ENCODE data around the gene FHIT.

The FHIT gene

DNA sequence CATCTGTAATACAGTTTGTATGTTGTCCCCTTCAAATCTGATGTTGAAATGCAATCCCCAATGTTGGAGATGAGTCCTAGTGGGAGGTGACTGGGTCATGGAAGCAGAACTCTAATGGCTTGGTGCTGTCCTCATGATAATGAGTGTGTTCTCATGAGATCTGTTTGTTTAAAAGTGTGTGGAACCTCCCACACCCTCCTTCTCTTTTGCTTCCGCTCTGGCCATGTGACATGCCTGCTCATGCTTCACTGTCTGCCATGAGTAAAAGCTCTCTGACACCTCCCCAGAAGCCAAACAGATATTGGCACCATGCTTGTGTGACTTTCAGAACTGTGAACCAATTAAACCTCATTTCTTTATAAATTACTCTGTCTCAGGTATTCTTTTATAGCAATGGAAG is 1407.4 kb downstream of the FHIT start:
- no peak for DNase-seq (ENCODE audit: low read depth in 2 of 2)

DNA sequence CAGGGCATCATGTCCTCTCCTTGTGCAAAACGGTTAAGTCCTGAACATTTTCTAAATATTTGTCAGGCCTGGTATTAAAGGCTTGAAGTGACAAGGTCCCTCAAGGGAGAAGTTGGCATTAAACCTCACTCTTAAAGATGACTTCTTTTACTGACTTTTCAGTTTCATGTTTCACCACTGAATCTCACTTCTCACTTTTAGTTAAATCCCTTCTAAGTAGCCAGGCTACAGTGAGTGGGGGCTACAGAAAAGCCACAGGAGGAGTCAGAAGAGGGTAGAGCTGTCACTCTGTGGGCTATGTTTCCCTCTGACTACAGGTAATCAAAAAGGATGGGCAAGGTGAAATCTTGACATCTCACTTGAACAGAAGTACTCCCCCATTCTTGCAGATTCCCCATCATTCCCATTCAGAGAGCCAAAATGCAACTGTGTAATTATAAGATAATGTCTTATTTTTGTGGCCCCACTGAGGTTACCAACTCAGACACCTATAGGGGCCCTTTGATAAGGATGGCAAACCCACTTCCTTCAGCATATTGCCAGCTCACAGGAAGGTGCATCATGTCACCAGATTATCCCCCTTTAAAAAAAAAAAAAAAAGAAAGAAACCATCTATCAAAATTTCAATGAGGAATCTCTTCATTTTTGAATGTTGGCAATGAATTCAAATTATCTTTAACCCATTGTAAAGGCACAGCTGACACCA is 1411.3 kb downstream of the FHIT start:
- no peak for DNase-seq (ENCODE audit: low read depth in 2 of 2)

DNA sequence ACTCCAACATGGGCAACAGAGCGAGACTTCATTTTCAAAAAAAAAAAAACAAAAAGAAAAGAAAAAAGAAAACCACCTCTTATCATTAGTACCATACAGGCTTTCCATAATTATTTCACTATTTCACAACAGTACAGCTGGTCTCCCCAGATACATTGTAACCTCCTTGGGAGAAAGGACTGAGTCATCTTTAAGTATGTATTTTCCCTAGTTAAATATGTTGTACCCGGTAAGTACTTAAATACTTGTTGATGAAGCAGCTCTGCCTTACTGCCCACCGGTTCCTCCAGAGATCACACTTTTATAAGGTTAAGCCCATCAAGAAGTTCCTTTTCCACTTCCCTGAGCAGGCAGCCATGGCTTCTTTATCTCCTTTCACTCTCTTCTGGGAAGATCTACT is 1412.0 kb downstream of the FHIT start:
- DNase-seq (ENCODE audit: low read depth in 2 of 2) = no peak

DNA sequence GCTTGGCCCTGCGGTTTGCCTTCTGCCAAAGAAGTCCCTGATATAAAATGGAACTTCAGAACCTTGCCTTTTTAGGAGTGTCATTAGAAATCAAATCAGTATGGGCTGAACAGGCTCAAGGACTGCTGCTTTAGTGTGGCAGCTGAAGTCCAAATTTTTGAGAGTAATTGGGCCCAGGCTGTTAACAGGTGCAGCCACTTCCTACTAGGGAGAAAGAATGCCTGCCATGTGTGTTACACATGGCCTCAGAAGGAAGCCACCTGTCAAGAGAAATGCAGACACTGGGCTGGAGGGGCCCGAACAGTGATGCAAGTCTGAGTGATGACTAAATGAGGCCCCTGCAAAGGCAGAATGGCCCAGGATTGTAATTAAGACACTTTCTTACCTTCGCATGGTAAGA is 1414.7 kb downstream of the FHIT start:
- no peak for DNase-seq (ENCODE audit: low read depth in 2 of 2)

DNA sequence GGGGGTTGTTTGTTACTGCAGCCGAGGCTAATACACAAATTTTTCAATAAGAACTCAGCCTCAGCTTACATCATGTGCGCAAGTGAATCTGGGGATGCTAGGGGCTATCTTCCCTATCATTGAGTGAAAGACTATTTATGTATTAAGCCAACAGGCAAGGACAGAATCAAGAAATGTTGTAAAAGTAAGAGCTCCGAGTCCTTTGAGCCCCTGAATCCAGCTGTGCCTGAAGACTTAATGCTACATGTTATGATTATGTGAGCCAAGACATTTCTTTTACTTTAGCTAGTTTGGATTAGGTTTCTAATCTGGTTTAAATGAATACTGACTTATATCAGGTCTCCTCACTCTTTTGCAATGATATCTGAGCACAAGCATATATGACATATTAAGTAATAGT is 1418.5 kb downstream of the FHIT start:
- DNase-seq (ENCODE audit: low read depth in 2 of 2) = no peak

DNA sequence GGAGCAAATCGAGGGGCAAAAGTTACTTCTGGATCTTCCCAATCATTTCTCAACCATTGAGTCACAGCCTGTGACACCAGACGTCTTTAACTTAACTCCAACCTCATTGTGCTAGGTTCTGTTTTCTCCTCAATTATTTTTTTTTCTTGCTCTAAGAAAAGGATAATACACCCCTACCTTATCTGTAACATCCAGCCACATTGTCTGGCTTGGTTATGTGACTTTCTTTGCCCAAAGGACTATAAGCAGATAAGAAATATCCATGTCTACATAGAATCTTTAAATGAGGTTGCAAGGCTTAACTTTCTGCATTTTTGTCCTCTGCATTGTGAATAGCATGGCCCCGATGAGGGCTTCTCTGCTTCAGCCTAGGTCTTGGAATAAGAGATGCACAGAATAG is 1419.0 kb downstream of the FHIT start:
- no peak for DNase-seq (ENCODE audit: low read depth in 2 of 2)

DNA sequence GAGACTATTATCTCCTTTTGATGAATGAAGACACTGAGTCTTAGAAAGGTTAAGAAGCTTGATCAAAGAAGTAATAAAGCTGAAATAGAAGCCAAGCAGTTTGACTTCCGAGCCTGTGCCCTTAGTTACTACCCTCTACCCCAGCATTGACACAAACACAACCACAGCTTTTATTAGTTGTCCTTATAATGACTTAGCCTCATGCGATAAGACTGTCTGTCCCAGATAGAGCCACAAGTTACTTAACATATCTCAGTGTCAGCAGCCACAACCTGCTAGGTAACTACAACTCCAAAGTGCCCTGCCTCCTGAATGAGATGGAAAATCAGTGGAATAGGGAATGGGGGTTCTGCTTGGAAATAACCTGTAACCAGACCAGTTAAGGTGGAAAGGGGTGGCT is 1419.9 kb downstream of the FHIT start:
- no peak for DNase-seq (ENCODE audit: low read depth in 2 of 2)

DNA sequence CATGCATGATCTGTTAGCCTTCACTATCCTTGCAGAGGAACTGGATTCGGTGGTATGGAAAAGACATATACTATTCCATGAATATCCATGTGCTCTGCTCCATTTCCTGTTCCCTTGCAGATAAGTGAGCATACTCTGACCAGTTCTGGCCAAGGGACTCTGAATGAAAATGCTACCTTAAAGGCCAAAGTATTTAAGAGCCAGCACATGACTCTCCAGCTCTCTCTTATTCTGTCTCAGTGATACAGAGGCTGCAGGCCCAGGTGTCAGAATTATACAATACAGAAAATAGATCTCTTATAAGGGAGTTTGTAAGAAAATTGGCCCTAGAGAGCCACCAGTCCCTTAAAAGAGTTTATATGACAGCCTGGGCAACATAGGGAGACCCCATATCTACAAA is 1421.7 kb downstream of the FHIT start:
- DNase-seq (ENCODE audit: low read depth in 2 of 2) = no peak

DNA sequence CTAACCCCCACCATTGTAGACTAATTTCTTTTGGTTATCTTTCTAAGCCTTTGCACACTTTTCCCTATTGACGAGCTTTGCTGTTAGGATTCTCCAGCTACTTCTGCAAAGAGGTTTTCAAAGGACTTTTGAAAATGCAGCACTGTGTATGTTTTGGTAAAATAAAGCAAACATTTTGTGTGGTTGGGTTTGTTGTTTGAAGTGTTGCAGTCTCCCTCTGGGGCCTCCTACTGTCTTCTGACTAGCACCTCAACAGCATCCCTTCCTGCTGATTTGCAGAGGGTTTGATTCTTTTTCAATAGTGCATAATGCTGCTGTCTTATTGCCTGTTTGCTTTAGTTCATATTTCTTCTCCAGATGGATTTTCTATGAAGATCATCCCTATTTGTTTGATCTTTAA is 1426.4 kb downstream of the FHIT start:
- DNase-seq (ENCODE audit: low read depth in 2 of 2) = no peak

DNA sequence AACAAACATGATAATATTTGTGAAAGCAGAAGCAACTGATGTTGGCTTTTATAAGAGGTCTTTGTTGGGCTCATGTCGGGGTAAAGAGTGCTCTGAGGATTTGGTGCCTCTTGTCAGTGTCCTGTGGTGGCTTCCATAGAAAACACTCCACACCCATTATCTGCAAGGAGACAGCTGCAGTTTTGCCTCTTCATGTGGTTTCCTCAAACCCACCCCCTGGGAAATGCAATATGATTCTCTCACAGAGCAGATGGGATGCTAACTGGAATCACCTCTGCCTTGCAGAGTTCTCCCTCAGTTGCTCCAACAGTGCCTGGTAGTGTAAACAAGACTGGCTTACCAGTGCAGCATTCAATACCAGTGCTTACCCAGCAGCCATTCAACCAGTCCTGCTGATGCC is 1430.0 kb downstream of the FHIT start:
- DNase-seq (ENCODE audit: low read depth in 2 of 2) = no peak

DNA sequence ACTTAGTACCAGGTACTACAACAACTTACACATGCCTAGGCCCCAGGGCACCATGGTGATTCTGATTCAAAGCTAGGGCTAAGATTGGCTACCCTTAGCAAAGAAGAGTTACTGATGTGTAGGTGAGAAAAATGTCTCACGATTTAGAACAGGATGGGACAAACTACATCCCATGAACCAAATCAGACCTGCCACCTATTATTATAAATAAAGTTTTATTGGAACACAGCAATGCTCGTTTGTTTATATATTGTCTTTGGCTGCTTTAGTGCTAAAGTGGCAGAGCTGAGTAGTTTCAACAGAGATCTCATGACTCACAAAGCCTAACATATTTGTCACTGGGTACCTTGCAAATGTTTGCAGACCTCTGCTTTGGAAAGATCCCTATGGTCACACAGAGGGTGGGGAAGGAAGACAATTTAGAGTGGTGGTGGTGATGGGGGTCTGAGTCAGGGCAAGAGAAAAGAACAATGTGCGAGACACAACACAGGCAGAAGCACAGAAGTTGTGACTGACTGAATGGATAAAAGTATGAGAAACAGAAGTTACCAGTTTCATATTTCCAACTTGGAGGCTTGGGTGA is 1430.8 kb downstream of the FHIT start:
- no peak for DNase-seq (ENCODE audit: low read depth in 2 of 2)

DNA sequence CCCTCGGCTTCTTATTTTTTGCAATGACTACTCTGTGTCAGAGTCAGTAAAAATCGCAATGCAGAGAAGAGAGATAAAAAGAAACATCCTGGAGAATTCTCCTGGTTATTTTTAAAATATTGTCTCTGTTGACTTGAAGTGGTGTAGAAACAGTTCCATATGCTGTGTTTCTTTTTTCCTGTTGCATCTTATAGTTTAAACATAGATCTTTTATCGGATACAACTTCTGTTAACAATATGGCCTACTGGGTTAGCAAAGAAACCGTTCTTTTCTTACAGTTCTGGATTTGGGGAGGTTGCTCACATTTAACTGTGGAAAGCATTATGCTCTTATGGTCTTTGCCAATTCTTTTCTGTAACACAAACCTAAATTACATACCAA is 1432.3 kb downstream of the FHIT start:
- no peak for DNase-seq (ENCODE audit: low read depth in 2 of 2)

DNA sequence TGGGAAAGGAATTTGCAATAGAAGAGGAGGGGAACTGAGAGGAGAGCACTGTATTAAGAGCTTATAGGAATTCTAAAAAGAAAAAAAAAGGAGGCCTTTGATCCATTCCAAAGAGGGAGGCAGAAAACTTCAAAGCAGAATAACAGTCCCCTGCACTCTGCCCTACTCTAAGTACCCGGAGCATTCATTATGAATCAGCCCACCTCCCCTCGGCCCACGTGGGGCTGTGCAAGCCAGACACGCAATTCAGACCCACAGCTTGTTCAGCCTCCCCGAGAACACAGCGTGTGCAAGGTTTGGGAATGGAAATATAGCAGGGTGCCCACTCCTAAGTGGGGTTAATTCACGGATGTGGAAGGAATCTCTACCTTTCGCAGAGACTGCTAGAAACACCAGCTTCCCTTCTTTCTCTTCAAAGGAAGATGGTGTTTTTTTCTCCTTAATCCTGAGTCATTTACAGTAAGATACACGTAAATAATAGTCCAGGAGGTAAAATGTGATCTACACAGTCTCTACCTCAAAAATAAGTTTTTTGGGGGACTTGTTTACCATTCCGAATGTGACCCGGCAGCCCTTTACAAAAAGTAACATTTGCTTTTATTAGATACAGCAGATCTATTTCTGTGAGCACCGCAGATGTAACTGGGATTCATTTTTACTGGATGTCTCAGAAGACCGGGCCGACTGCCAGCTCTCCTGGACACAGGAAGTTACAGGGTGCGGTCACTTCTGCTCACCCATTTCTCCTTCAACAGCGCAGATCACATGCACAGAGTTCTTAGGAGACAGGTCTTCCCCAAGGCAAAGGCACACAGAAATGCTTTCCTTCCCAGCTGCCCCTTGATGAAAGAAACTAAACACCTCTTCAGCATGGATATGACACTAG is 1433.0 kb downstream of the FHIT start:
- DNase-seq (ENCODE audit: low read depth in 2 of 2) = no peak

DNA sequence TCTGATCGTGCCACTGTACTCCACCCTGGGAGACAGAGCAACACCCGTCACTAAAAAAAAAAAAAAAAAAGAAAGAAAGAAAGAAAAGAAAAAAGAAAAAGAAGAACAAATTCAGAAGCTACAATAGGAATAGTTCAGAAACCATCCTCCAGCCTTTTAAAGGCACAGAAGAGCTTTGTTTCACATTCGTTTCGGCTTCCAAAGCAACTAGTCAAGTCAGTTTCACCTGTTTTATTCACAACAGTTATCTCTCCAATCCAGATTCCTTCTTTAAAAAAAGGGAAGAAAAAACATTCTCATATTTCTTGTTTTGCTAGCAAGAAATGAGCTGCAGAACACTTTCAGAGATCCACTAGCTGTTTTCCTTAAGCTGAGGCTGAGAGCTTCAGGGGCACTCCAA is 1433.7 kb downstream of the FHIT start:
- no peak for DNase-seq (ENCODE audit: low read depth in 2 of 2)

DNA sequence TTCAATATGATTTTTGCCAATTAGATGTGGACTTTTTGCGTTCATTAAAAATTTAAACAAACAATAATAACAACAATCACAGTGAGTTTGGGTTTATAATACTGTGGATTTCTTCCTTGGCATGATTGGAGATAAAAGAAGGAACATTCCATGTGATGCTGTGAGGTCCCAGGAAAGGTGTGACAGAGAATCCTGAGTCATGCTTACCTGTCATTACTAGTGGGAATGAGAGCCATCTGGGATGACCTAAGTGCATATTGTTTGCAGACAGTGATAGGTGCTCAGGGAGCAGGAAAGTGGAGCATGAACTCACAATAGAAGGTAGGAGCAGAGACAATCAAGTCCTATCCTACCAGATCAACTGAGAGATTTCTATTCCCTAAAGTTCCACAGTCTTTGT is 1434.9 kb downstream of the FHIT start:
- DNase-seq (ENCODE audit: low read depth in 2 of 2) = no peak

DNA sequence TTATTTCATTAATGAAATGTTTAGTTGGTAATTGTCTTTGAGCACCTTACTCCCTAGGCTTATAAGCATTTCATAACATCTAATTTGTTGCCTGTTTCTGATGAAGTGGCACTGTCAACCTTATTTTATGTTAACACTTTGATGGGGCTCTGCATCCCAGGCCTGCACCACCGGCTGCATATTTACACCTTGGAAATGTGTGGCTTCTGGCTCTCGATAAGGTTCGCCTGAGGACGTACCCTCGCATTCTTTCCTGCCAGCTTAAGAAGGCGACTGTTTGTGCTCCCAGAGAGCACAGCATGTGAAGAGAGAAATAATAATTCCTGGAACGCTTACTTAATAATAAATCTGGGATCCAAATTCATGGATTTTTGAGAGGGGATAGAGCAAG is 1438.1 kb downstream of the FHIT start:
- no peak for DNase-seq (ENCODE audit: low read depth in 2 of 2)

DNA sequence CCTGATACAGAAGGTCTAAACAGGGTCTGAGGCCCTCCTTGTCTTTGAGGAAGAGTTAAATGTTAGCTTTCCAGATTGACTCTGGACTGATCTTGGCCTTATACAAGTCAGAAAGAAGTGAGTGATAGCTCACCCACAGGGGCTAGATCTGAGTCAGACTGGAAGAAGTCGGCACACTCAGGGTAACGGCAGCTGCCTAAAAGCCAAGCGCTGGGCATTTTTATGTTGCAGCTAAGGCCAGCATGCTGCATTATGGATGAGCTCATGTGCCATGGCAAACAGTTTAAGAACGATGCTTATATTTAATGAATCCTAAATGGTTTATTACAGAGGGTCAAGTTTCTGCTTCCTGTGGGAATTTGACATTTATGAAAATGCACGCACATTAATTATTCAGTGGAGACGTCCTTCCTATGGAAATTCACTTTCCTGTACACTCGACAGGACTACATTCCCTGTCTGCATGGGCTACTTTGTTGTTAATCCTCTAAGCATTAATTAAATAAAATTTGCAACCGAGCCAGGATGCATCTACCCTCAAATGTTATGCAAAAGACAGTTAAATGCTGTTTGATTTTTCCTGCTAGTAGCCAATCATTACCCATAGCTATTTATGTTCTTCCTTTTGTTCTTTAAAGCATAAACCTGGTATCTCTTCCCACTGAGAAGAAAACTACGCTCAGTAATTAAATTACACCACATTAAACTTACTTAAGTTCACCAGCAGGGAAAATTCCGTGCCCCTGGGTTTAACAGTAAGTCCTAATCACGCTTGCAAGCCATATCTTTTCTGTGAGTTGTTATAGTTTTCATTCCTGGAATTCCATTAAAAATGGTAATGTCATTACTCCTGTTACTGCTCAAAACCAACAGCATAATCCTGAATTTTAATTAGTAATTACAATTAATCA is 1438.8 kb downstream of the FHIT start:
- no peak for DNase-seq (ENCODE audit: low read depth in 2 of 2)

DNA sequence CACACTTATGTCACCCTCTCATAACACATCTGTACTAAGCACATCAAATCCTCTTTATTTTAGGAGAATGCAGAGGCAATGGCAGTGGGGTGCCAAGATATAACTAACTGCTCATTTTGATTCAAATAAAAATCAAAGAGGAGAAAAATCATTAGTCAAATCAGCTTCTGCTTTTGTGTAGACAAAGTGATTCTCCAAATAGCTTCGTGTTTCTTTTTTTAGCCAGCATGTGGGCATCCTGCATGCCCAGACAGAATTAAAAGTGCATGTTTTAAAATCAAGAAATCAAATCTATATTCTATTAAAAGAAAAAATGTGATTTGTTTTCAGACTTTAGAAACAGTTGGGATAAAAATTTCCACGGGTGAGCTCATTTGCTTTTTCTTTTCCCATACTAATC is 1440.1 kb downstream of the FHIT start:
- DNase-seq (ENCODE audit: low read depth in 2 of 2) = no peak

DNA sequence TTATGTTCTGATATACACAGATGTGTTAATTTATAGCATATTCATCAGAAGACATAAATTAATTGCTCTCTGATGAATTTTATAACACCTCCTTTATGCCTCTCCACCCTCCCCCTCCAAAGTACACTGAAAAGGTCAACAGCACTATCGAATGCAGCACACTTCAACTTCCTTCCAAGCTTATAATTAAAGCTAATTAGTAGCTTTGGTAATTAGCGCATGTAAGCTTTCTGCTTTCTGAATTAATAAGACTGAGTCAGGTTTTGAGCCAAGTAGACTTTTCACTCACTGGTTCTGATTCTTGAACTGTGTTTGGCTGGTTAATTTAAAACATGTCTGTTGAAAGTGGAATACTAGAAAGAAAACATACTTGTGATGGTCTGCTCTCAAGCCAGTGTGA is 1440.6 kb downstream of the FHIT start:
- no peak for DNase-seq (ENCODE audit: low read depth in 2 of 2)

DNA sequence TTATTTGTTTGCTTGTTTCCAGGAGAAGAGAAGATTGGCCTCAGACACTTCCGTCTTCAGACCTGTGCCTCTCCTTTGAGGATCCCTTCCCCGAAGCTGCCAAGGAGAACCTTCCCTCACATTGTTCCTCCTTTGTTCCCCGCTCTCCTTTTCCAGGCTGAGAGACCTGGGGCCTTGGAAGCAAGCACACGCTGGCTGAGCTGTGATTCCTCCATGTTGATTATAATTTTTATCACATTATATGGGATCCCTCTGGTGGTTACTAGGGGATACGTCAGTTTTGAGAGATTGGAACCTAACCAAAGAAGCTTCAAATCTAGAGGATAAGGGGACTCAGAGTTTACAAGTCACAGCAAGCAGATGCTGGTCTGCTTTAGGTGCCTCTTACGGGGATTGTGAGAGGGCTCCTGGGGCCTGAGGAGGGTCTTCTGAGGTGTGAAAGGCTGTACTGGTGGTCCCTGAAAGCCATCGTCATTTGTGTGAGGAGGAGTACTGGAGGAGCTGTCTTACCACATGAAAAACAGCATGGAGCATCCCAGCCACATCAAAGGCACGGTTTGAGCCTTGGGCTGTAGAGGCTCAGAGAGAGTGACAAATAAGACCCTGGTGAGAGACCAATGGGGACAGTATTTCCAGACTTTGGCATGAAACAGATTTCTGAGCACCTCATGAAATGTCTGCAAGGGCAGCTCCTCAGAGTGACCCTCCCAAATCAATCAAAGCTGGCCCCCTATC is 1441.4 kb downstream of the FHIT start:
- no peak for DNase-seq (ENCODE audit: low read depth in 2 of 2)

DNA sequence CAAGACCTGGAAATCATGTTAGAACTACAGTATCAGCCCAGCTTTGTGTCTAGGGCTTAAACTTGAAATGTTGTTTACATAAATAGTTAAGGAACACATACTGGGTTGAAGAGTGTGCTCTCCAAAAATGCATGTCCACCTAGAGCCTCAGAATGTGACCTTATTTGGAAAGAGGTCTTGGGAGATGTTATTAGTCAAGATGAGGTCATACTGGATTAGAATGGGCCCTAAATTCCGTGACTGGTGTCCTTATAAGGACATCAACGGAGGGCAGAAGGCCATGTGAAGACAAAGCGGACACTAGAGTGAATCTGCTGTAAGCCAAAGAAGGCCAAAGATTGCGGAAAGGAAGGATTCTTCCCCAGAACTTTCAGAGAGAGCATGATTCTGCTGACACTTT is 1442.2 kb downstream of the FHIT start:
- DNase-seq (ENCODE audit: low read depth in 2 of 2) = no peak
